BLaER1 (cell line): Measurements from ENCODE around the gene NKPD1.

Experiments used
- H3K27ac ChIP-seq: shearing (Covaris generic); formaldehyde crosslinking; 2 replicates; pipeline ENCODE4 v1.8.1; 2022
- H3K27me3 ChIP-seq: shearing (Covaris generic); formaldehyde crosslinking; 2 replicates; pipeline ENCODE4 v1.8.1; 2022
- H3K36me3 ChIP-seq: shearing (Covaris generic); formaldehyde crosslinking; 2 replicates; pipeline ENCODE4 v1.8.1; 2022
- H3K4me1 ChIP-seq: shearing (Covaris generic); formaldehyde crosslinking; 2 replicates; pipeline ENCODE4 v1.8.1; 2022
- H3K4me2 ChIP-seq: shearing (Covaris generic); formaldehyde crosslinking; 2 replicates; pipeline ENCODE4 v1.8.1; 2022
- H3K4me3 ChIP-seq: shearing (Covaris generic); formaldehyde crosslinking; 2 replicates; pipeline ENCODE4 v1.8.1; 2022
- H3K9ac ChIP-seq: shearing (Covaris generic); formaldehyde crosslinking; 2 replicates; pipeline ENCODE4 v1.8.1; 2022
- H3K9me3 ChIP-seq: shearing (Covaris generic); formaldehyde crosslinking; 2 replicates; pipeline ENCODE4 v1.8.1; 2022
- H4K20me1 ChIP-seq: shearing (Covaris generic); formaldehyde crosslinking; 2 replicates; pipeline ENCODE4 v1.8.1; 2022
- Cebpa-rat ChIP-seq: shearing (Covaris generic); IDR thresholded peaks from 2 replicates; pipeline ENCODE4 v1.8.1; 2022

NKPD1 gene

GRCh38 chr19:45150751-45151281 is 10.0 kb downstream of the NKPD1 start:
- no peak for TF ChIP-seq Cebpa-rat
- Histone ChIP-seq H3K9ac (no peak overlapping the region), H3K27ac (no peak overlapping the region), H3K4me3 (no peak overlapping the region), H3K36me3 (peaks cover 42% of the 10 kb centered on the region), H3K27me3 (peaks cover 48% of the 10 kb centered on the region), H4K20me1 (peaks cover 61% of the 10 kb centered on the region), H3K9me3 (no peaks in the 10 kb centered on the region), H3K4me1 (peaks cover 44% of the 10 kb centered on the region), H3K4me2 (no peak overlapping the region)

- peaks cover 61% of the 10 kb centered on the region for H4K20me1 ChIP-seq
- H3K27ac ChIP-seq, result no peak overlapping the region
- no peak overlapping the region for H3K9ac ChIP-seq
- no peak for TF ChIP-seq Cebpa-rat
- no peak overlapping the region for H3K4me2 ChIP-seq
- H3K36me3 ChIP-seq, result peaks cover 48% of the 10 kb centered on the region
- no peak overlapping the region for H3K4me3 ChIP-seq
- peaks cover 47% of the 10 kb centered on the region for H3K27me3 ChIP-seq
- no peaks in the 10 kb centered on the region for H3K9me3 ChIP-seq
- peaks cover 44% of the 10 kb centered on the region for H3K4me1 ChIP-seq
Measured at GRCh38 chr19:45150180-45150579, 10.6 kb downstream of the NKPD1 start.

- Histone ChIP-seq H3K4me1 (peaks cover 43% of the 10 kb centered on the region), H3K36me3 (peaks cover 58% of the 10 kb centered on the region), H3K9me3 (no peaks in the 10 kb centered on the region), H3K9ac (no peak overlapping the region), H3K27me3 (peaks cover 39% of the 10 kb centered on the region), H3K4me3 (no peak overlapping the region), H4K20me1 (peaks cover 67% of the 10 kb centered on the region), H3K27ac (0 out of 2 replicates have a peak overlapping the region, but pooled peaks have one; percentile 9), H3K4me2 (peak overlapping the region; percentile 64)
- TF ChIP-seq Cebpa-rat, result no peak
Measured at GRCh38 chr19:45149129-45149528, 11.7 kb downstream of the NKPD1 start.

- H3K4me2 ChIP-seq, result peak overlapping the region; percentile 64
- no peaks in the 10 kb centered on the region for H3K9me3 ChIP-seq
- peaks cover 42% of the 10 kb centered on the region for H3K4me1 ChIP-seq
- H3K27me3 ChIP-seq, result peaks cover 29% of the 10 kb centered on the region
- peaks cover 69% of the 10 kb centered on the region for H3K36me3 ChIP-seq
- no peak overlapping the region for H3K27ac ChIP-seq
- H3K4me3 ChIP-seq, result no peak overlapping the region
- no peak overlapping the region for H3K9ac ChIP-seq
- TF ChIP-seq Cebpa-rat, result no peak
- peaks cover 62% of the 10 kb centered on the region for H4K20me1 ChIP-seq
Measured at GRCh38 chr19:45147835-45148676, 12.7 kb downstream of the NKPD1 start.

- no peak overlapping the region for H3K4me2 ChIP-seq
- peaks cover 39% of the 10 kb centered on the region for H3K4me1 ChIP-seq
- no peak overlapping the region for H3K4me3 ChIP-seq
- peaks cover 52% of the 10 kb centered on the region for H4K20me1 ChIP-seq
- peaks cover 82% of the 10 kb centered on the region for H3K36me3 ChIP-seq
- no peaks in the 10 kb centered on the region for H3K9me3 ChIP-seq
- no peak overlapping the region for H3K27ac ChIP-seq
- no peak overlapping the region for H3K9ac ChIP-seq
- peaks cover 16% of the 10 kb centered on the region for H3K27me3 ChIP-seq
- TF ChIP-seq Cebpa-rat, result no peak
Measured at GRCh38 chr19:45146741-45147205, 14.0 kb downstream of the NKPD1 start.

- Histone ChIP-seq H3K4me2 (no peak overlapping the region), H3K4me3 (no peak overlapping the region), H3K9me3 (no peaks in the 10 kb centered on the region), H4K20me1 (peaks cover 47% of the 10 kb centered on the region), H3K4me1 (peaks cover 39% of the 10 kb centered on the region), H3K36me3 (peaks cover 87% of the 10 kb centered on the region), H3K27ac (no peak overlapping the region), H3K9ac (no peak overlapping the region), H3K27me3 (peaks cover 11% of the 10 kb centered on the region)
- TF ChIP-seq Cebpa-rat, result no peak
Measured at GRCh38 chr19:45146251-45146650, 14.5 kb downstream of the NKPD1 start.

- Histone ChIP-seq H3K4me2 (no peak overlapping the region), H4K20me1 (peaks cover 45% of the 10 kb centered on the region), H3K9me3 (no peaks in the 10 kb centered on the region), H3K9ac (no peak overlapping the region), H3K27me3 (peaks cover 4% of the 10 kb centered on the region; the same call in 1 of the 2 replicates), H3K27ac (no peak overlapping the region), H3K4me1 (peaks cover 39% of the 10 kb centered on the region), H3K36me3 (peaks cover 89% of the 10 kb centered on the region), H3K4me3 (no peak overlapping the region)
- TF ChIP-seq Cebpa-rat, result no peak
Measured at GRCh38 chr19:45145270-45146189, 15.3 kb downstream of the NKPD1 start.

- H3K36me3 ChIP-seq, result peaks cover 89% of the 10 kb centered on the region
- no peak overlapping the region for H3K27ac ChIP-seq
- H3K4me1 ChIP-seq, result peaks cover 39% of the 10 kb centered on the region
- H4K20me1 ChIP-seq, result peaks cover 42% of the 10 kb centered on the region
- no peak overlapping the region for H3K4me3 ChIP-seq
- TF ChIP-seq Cebpa-rat, result no peak
- H3K27me3 ChIP-seq, result no peaks in the 10 kb centered on the region
- H3K9ac ChIP-seq, result no peak overlapping the region
- H3K9me3 ChIP-seq, result no peaks in the 10 kb centered on the region
- no peak overlapping the region for H3K4me2 ChIP-seq
Measured at GRCh38 chr19:45144431-45145269, 16.1 kb downstream of the NKPD1 start.

GRCh38 chr19:45142726-45143110 is 18.1 kb downstream of the NKPD1 start:
- Histone ChIP-seq H3K4me3 (no peak overlapping the region), H3K27ac (peak overlapping the region; percentile 60), H3K4me2 (no peak overlapping the region), H3K9me3 (no peaks in the 10 kb centered on the region), H3K4me1 (peaks cover 32% of the 10 kb centered on the region), H3K27me3 (no peaks in the 10 kb centered on the region), H3K36me3 (peaks cover 81% of the 10 kb centered on the region), H4K20me1 (peaks cover 39% of the 10 kb centered on the region; the same call in 1 of the 2 replicates), H3K9ac (peak overlapping the region; percentile 61)
- no peak for TF ChIP-seq Cebpa-rat
